ENCODE data around the gene CLDN6. TPM values are rescaled to one million over a fixed set of nuclear protein-coding genes. Genes with fewer than 3 reads are reported as not detected.

The CLDN6 gene
- total RNA-seq, 2 donors from 2014 or later = not detected

DNA sequence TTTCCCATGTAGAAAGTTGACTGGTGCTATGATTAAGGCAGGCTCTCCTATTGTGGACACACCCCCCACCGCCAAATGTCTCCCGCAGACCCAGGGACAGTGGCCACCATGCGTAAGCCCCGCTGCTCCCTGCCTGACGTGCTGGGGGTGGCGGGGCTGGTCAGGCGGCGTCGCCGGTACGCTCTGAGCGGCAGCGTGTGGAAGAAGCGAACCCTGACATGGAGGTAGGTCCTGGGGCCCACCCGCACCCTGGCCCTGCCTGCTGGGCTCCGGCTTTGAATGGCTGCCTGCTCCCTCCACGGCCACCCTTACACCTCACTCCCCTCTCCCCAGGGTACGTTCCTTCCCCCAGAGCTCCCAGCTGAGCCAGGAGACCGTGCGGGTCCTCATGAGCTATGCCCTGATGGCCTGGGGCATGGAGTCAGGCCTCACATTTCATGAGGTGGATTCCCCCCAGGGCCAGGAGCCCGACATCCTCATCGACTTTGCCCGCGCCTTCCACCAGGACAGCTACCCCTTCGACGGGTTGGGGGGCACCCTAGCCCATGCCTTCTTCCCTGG, 32.0 kb upstream of the CLDN6 start:
- peaks cover 15 to 17% of the 10 kb centered on the region in 2 donors for H3K4me1 ChIP-seq (ENCODE audit: control insufficient read depth in 1 of 2, low read depth in 2 of 2)
- H3K9me3 ChIP-seq = no peaks in the 10 kb centered on the region
- no peak overlapping the region for H3K27ac ChIP-seq
- TF ChIP-seq, protein P1, sequence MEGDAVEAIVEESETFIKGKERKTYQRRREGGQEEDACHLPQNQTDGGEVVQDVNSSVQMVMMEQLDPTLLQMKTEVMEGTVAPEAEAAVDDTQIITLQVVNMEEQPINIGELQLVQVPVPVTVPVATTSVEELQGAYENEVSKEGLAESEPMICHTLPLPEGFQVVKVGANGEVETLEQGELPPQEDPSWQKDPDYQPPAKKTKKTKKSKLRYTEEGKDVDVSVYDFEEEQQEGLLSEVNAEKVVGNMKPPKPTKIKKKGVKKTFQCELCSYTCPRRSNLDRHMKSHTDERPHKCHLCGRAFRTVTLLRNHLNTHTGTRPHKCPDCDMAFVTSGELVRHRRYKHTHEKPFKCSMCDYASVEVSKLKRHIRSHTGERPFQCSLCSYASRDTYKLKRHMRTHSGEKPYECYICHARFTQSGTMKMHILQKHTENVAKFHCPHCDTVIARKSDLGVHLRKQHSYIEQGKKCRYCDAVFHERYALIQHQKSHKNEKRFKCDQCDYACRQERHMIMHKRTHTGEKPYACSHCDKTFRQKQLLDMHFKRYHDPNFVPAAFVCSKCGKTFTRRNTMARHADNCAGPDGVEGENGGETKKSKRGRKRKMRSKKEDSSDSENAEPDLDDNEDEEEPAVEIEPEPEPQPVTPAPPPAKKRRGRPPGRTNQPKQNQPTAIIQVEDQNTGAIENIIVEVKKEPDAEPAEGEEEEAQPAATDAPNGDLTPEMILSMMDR (IDR thresholded peaks at IDR 0.05) = no peak
- no peak for ATAC-seq (ENCODE audit: insufficient number of reproducible peaks, low FRiP score, low read depth)
- H3K27me3 ChIP-seq (replicated peaks; ENCODE audit: insufficient read depth) = peaks cover 11% of the 10 kb centered on the region
- DNase-seq (ENCODE audit: low spot score) = no peak
- H3K4me3 ChIP-seq = no peak overlapping the region
- H3K36me3 ChIP-seq = no peaks in the 10 kb centered on the region

DNA sequence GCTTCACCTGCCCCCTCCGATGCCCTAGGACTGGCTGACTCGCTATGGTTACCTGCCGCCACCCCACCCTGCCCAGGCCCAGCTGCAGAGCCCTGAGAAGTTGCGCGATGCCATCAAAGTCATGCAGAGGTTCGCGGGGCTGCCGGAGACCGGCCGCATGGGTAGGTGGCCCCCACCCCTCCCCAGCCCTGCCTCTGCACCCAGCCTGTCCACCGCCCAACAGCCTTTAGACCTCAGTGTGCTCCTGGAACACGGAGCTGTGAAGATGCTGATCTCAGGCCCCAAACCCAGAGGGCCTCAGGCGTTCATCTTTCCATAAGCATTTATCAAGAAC, 29.4 kb upstream of the CLDN6 start:
- no peaks in the 10 kb centered on the region for H3K36me3 ChIP-seq
- no peak for ATAC-seq (ENCODE audit: insufficient number of reproducible peaks, low FRiP score, low read depth)
- TF ChIP-seq, protein P1 (IDR thresholded peaks at IDR 0.05) = no peak
- H3K4me3 ChIP-seq = no peak overlapping the region
- H3K27me3 ChIP-seq (replicated peaks; ENCODE audit: insufficient read depth) = peaks cover 23% of the 10 kb centered on the region
- no peaks in the 10 kb centered on the region for H3K9me3 ChIP-seq
- peaks cover 15 to 17% of the 10 kb centered on the region in 2 donors for H3K4me1 ChIP-seq (ENCODE audit: control insufficient read depth in 1 of 2, low read depth in 2 of 2)
- no peak overlapping the region for H3K27ac ChIP-seq
- DNase-seq (ENCODE audit: low spot score) = no peak

DNA sequence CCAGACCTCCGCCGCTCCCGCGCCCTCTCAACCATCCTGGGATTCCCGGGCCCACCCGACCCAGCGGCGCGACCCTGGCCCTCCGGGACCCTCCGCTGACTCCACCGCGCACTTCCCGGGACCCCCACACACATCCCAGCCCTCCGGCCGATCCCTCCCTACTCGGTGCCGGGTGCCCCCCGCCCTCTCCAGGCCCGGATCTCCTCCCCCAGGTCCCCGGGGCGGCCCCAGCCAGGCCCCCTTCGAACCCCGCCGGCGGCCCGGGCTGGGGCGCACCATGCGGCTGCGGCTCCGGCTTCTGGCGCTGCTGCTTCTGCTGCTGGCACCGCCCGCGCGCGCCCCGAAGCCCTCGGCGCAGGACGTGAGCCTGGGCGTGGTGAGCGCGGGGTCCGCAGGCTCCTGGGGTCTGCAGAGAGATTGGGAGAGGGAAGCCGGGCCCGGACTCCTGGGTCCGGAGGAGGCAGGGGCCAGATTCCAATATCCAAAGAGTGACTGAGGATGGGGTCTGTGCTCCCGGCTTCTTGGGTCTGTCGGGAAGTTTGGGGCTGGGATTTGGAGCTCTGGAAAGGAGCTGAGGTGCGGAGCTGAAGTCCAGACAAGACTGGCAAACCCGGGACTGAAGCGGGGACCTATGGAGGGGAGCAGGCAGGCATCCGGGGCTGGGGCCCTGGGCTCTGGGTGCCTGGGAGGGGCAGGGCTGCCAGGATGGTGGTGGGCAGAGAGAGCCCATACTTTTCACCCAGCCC, 28.8 kb upstream of the CLDN6 start:
- no peaks in the 10 kb centered on the region for H3K9me3 ChIP-seq
- ATAC-seq (ENCODE audit: insufficient number of reproducible peaks, low FRiP score, low read depth) = no peak
- no peaks in the 10 kb centered on the region for H3K36me3 ChIP-seq
- peaks cover 23% of the 10 kb centered on the region for H3K27me3 ChIP-seq (replicated peaks; ENCODE audit: insufficient read depth)
- no peak for DNase-seq (ENCODE audit: low spot score)
- no peak overlapping the region for H3K27ac ChIP-seq
- TF ChIP-seq, protein P1 (IDR thresholded peaks at IDR 0.05) = no peak
- peaks cover 15 to 17% of the 10 kb centered on the region in 2 donors for H3K4me1 ChIP-seq (ENCODE audit: control insufficient read depth in 1 of 2, low read depth in 2 of 2)
- H3K4me3 ChIP-seq = peak overlapping the region; percentile 76

DNA sequence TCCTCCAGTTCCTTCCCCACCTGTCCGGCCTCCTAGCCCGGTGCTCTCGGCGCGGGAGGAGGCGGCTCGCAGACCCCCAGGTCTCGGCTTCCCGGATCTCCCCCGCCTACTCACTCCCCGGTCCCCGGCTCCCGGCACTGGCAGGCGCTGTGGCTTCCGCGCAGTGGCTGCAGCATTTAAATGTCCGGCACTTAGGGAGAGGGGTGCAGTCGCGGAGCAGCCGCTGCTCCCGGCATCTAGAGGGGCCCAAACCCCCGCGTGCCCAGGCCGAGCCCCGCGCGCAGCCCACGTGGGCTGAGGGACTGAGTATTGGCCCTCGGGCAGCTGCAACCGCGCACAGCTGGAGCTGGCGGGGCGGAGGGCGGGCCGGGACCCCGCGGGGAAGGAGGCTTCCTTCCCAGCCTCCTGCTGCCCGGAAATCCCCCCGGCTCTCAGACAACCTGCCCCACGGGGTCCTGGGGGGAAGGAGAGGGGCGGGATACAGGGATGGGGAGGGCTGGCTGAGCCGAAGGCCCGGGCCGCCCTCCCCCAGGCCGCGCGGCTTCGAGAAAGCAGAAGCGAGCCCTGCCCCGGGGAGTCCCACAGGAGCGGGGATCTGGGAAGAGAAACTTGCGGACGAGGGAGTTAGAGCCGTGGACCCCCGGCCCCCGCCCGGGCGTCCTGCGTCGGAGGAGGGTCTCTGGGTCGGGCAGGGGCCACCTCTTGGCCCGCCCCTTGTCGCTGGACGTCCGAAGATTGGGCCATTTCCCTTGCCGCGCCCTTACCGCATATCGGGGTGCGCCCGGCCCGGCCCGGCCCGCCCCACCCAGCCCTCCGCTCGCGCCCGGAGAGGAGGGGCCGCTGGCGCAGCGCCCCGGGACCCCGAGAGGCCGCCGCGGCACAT, 28.0 kb upstream of the CLDN6 start, which contains the start of gene MMP25:
TSS of gene MMP25 (plus strand) at position 804 of the 883 bp plus-strand sequence. CDS start 357 bp downstream, outside the sequence.
- TF ChIP-seq, protein P1 (IDR thresholded peaks at IDR 0.05) = no peak
- ATAC-seq (ENCODE audit: insufficient number of reproducible peaks, low FRiP score, low read depth) (no peak), DNase-seq (ENCODE audit: low spot score) (no peak)
- Histone ChIP-seq H3K36me3 (no peaks in the 10 kb centered on the region), H3K27me3 (replicated peaks; ENCODE audit: insufficient read depth) (peaks cover 23% of the 10 kb centered on the region), H3K4me3 (peak within 1 kb of the TSS; percentile 76), H3K9me3 (no peaks in the 10 kb centered on the region), H3K27ac (no peak within 1 kb of the TSS), H3K4me1 (ENCODE audit: control insufficient read depth in 1 of 2, low read depth in 2 of 2) (peaks cover 15 to 17% of the 10 kb centered on the region in 2 donors)

DNA sequence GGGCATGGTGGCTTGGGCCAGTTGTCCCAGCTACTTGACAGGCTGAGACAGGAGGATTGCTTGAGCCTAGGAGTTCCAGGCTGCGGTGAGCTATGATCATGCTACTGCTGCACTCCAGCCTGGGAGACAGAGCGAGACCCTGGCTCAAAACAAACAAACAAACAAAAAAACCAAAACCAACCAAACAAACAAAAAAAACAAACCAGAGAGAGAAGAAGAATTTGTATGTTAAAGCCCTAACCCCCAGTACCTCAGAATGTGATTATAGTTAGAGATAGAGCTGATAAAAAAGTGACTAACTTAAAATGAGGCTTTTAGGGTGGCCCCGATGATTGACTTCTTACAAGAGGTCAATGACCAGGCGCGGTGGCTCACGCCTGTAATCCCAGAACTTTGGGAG, 26.7 kb upstream of the CLDN6 start:
- TF ChIP-seq, protein P1 (IDR thresholded peaks at IDR 0.05) = no peak
- H3K27me3 ChIP-seq (replicated peaks; ENCODE audit: insufficient read depth) = peaks cover 23% of the 10 kb centered on the region
- H3K36me3 ChIP-seq = no peaks in the 10 kb centered on the region
- H3K4me3 ChIP-seq = no peak overlapping the region
- peaks cover 15 to 17% of the 10 kb centered on the region in 2 donors for H3K4me1 ChIP-seq (ENCODE audit: control insufficient read depth in 1 of 2, low read depth in 2 of 2)
- H3K9me3 ChIP-seq = no peaks in the 10 kb centered on the region
- ATAC-seq (ENCODE audit: insufficient number of reproducible peaks, low FRiP score, low read depth) (no peak), DNase-seq (ENCODE audit: low spot score) (no peak)
- no peak overlapping the region for H3K27ac ChIP-seq
